DMS79 (cell line): ENCODE data around the gene DES.

Experiments
- DNase-seq: peaks from one replicate; lab custom pipeline; 2025; lab: John Stamatoyannopoulos, UW

Gene DES

GRCh38 chr2:219440388-219441256, 22.4 kb downstream of the DES start:
- no peak for DNase-seq

GRCh38 chr2:219441451-219442255, 23.5 kb downstream of the DES start:
- DNase-seq: no peak

- no peak for DNase-seq
Measured at GRCh38 chr2:219442256-219443015, 24.3 kb downstream of the DES start.

- no peak for DNase-seq
Measured at GRCh38 chr2:219443016-219443696, 25.0 kb downstream of the DES start.

- no peak for DNase-seq
Measured at GRCh38 chr2:219443697-219444023, 25.5 kb downstream of the DES start.

- DNase-seq: no peak
Measured at GRCh38 chr2:219444566-219445091, 26.5 kb downstream of the DES start.

GRCh38 chr2:219445220-219445640, 27.1 kb downstream of the DES start:
- DNase-seq: no peak

- no peak for DNase-seq
Measured at GRCh38 chr2:219446101-219446504, 27.9 kb downstream of the DES start.

GRCh38 chr2:219446689-219447088, 28.5 kb downstream of the DES start:
- DNase-seq: no peak

- DNase-seq: no peak
Measured at GRCh38 chr2:219447242-219448098, 29.3 kb downstream of the DES start.

- no peak for DNase-seq
Measured at GRCh38 chr2:219448099-219448775, 30.1 kb downstream of the DES start.

- no peak for DNase-seq
Measured at GRCh38 chr2:219448776-219449341, 30.7 kb downstream of the DES start.

- no peak for DNase-seq
Measured at GRCh38 chr2:219449609-219450008, 31.4 kb downstream of the DES start.

GRCh38 chr2:219451661-219452360, 33.6 kb downstream of the DES start:
- DNase-seq: no peak

GRCh38 chr2:219452361-219453317, 34.5 kb downstream of the DES start:
- no peak for DNase-seq

- DNase-seq: peak; percentile 24
Measured at GRCh38 chr2:219453671-219454590, 35.8 kb downstream of the DES start.

GRCh38 chr2:219455581-219455980, 37.4 kb downstream of the DES start:
- no peak for DNase-seq
